ENCODE measurements around the gene DAB2IP.

DNA sequence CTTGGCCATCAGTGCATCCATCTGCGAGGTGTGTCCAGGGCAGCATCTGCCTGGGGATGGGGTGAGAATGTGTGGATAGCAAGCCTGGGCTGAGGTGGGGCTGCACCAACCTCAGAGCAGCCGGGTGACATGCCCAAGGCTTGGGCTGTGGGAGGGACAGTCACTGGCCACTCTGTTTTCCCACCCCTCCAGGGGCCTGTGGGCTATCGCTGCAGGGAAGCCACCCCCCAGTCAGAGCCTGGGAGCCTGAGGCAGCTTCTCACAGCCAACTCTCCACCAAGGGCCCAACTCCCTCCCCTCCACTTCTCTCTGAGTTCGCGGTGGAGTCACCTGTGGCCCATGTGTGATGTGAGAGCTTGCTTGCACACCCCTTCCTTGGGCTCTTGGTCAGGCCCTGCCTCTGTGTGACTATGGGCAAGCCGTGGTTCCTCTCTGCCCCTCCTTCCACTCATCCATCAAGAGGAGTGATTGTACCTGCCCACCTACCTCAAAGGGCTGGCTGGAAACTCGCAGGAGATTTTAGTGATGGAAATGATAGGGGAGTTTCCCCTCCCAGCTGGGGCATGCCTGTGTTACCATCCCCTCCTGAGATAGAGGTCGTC, 54.8 kb downstream of the DAB2IP start:
- TF ChIP-seq, protein P1, sequence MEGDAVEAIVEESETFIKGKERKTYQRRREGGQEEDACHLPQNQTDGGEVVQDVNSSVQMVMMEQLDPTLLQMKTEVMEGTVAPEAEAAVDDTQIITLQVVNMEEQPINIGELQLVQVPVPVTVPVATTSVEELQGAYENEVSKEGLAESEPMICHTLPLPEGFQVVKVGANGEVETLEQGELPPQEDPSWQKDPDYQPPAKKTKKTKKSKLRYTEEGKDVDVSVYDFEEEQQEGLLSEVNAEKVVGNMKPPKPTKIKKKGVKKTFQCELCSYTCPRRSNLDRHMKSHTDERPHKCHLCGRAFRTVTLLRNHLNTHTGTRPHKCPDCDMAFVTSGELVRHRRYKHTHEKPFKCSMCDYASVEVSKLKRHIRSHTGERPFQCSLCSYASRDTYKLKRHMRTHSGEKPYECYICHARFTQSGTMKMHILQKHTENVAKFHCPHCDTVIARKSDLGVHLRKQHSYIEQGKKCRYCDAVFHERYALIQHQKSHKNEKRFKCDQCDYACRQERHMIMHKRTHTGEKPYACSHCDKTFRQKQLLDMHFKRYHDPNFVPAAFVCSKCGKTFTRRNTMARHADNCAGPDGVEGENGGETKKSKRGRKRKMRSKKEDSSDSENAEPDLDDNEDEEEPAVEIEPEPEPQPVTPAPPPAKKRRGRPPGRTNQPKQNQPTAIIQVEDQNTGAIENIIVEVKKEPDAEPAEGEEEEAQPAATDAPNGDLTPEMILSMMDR (IDR thresholded peaks at IDR 0.05), result no peak
- TF ChIP-seq POLR2AphosphoS5 (IDR thresholded peaks at IDR 0.05), result no peak
- no peak for TF ChIP-seq POLR2A (IDR thresholded peaks at IDR 0.05)

Measured in prostate gland (tissue), 2 donors.